ENCODE results near the gene DUSP9.
"Not testable (repeated sequence)": the region's sequence is repeated elsewhere in the genome, so short reads cannot be mapped to it uniquely, and the experiment has no call there.

The DUSP9 gene

GRCh38 chrX:153694256-153694655 is 47.3 kb downstream of the DUSP9 start:
- not testable (repeated sequence) for DNase-seq

- DNase-seq = no peak
Measured at GRCh38 chrX:153694687-153695270, 47.8 kb downstream of the DUSP9 start.

- DNase-seq = no peak
Measured at GRCh38 chrX:153696100-153696499, 49.1 kb downstream of the DUSP9 start.

GRCh38 chrX:153696538-153696937 is 49.5 kb downstream of the DUSP9 start:
- DNase-seq = not testable (repeated sequence)

GRCh38 chrX:153696986-153697722 is 50.2 kb downstream of the DUSP9 start:
- not testable (repeated sequence) for DNase-seq

- no peak for DNase-seq
Measured at GRCh38 chrX:153697924-153698865, 51.2 kb downstream of the DUSP9 start.

GRCh38 chrX:153699210-153699783 is 52.3 kb downstream of the DUSP9 start:
- DNase-seq = not testable (repeated sequence)

- DNase-seq = not testable (repeated sequence)
Measured at GRCh38 chrX:153699784-153700371, 52.9 kb downstream of the DUSP9 start.

GRCh38 chrX:153700376-153700945 is 53.5 kb downstream of the DUSP9 start:
- no peak for DNase-seq

Measured in right hindlimb (tissue), 1 donor.